D721Med (cell line): ENCODE measurements around the gene DDC.
"Not testable (repeated sequence)": the region's sequence is repeated elsewhere in the genome, so short reads cannot be mapped to it uniquely, and the experiment has no call there.

Experiments used
- DNase-seq: peaks from one replicate; pipeline ENCODE4 v3.0.0; 2011; ENCODE audit warnings: low spot score; ENCODE audit not compliant: insufficient read length
- FAIRE-seq: peaks from 2 replicates; lab custom pipeline; 2011; peaks lifted over from hg19 to GRCh38; lab: Jason Lieb, UNC
- TF ChIP-seq, protein P1 (sequence below): IDR thresholded peaks from 2 replicates; pipeline ENCODE4 v1.5.1; 2012; ENCODE audit warnings: mild to moderate bottlenecking, control low read depth; ENCODE audit not compliant: insufficient read depth; ENCODE audit errors: missing control alignments

The DDC gene

DNA sequence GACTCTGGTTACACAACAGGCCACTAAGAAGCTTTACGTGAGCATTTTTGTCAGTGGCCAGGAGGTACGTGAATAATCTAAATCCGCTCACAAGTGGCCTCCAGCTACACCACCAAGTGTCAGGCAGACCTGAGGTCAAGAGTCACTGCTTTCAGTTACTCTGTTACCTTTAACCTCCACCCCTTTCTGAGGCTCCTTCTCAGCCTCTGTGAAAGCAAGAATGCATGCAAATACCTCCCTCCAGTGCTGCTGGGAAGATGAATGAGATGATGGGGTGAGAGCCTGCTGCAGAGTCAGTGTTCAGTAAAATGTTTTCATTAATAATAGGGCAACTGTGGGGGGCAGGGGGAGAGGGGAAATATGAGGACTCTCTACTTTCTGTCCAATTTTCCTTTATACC lies 11.2 kb downstream of the DDC start:
- FAIRE-seq (no peak), DNase-seq (no peak)
- TF ChIP-seq, protein P1, sequence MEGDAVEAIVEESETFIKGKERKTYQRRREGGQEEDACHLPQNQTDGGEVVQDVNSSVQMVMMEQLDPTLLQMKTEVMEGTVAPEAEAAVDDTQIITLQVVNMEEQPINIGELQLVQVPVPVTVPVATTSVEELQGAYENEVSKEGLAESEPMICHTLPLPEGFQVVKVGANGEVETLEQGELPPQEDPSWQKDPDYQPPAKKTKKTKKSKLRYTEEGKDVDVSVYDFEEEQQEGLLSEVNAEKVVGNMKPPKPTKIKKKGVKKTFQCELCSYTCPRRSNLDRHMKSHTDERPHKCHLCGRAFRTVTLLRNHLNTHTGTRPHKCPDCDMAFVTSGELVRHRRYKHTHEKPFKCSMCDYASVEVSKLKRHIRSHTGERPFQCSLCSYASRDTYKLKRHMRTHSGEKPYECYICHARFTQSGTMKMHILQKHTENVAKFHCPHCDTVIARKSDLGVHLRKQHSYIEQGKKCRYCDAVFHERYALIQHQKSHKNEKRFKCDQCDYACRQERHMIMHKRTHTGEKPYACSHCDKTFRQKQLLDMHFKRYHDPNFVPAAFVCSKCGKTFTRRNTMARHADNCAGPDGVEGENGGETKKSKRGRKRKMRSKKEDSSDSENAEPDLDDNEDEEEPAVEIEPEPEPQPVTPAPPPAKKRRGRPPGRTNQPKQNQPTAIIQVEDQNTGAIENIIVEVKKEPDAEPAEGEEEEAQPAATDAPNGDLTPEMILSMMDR, result no peak

DNA sequence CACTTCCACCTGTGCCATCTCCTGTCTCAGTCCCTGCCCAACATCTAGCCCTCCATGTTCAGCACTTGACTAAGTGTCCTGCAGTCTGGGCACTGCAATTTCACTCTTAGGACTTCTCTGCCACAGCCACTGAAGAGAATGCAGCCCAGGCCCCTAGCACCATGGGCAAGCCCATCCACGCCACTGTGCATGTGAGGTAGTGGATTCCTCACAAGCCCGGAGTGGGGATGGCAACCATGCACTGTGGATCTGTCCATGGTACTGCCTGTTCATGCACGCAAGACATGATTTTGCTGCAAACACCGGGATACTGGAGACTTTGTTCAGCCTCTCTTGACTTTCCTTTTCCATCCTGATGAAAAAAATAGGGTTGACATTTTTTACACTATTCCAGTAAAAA lies 12.3 kb downstream of the DDC start:
- DNase-seq, result no peak
- TF ChIP-seq, protein P1, result no peak
- no peak for FAIRE-seq

DNA sequence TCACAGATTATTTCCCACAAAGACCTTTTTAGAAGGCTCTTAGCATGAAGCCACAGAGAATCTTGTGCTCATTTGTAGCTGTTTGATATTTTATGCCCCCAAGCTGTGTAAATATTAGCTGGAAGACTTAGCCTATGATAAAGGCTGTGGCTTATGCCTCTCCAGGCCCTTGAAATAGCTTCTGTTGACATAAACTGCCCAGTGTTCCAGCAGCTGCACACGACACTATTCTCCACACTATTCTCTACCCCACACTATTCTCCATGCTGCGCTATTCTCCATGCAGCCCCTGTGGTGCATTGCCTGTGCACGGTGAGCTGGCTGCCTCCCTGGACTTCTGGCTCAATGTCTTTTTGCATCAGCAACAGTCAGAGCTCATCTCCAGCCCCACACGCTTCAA lies 13.1 kb downstream of the DDC start:
- TF ChIP-seq, protein P1, result no peak
- FAIRE-seq (no peak), DNase-seq (no peak)

DNA sequence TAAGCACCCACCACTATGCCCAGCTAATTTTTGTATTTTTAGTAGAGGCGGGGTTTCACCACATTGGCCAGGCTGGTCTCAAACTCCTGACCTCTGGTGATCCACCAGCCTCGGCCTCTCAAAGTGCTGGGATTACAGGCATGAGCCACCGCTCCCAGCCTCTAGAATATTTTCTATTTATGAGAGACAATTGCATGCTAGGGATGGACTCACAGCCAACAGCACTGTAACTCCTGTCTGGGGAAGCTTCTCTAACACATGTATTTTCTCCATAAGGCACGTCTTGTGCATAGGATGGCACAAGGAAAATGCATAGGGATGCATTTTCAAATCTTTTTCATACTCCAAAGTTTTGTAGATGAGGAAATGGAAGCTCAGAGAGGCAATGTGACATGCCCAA lies 19.6 kb downstream of the DDC start:
- not testable (repeated sequence) for FAIRE-seq

DNA sequence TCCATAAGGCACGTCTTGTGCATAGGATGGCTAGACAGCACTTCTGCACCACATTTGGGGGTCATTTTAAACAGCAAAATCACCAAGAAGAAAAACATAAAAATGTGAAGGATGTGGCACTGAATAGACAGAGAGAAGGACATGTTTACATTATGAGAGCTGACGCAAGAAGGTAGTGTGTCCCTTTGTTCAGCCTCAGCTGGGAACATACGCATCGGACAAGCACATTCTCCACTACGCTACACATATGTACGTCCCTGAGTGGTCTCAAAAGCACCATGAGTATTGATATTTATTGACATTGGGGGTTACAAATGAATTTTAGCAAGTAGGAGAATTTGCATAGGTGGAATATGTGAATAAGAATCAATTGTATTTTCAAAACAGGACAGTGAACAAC lies 20.2 kb downstream of the DDC start:
- TF ChIP-seq, protein P1, result no peak
- FAIRE-seq (no peak), DNase-seq (no peak)

More for the DNA sequence above, 19.6 kb downstream of the DDC start:
- DNase-seq, result not testable (repeated sequence)

DNA sequence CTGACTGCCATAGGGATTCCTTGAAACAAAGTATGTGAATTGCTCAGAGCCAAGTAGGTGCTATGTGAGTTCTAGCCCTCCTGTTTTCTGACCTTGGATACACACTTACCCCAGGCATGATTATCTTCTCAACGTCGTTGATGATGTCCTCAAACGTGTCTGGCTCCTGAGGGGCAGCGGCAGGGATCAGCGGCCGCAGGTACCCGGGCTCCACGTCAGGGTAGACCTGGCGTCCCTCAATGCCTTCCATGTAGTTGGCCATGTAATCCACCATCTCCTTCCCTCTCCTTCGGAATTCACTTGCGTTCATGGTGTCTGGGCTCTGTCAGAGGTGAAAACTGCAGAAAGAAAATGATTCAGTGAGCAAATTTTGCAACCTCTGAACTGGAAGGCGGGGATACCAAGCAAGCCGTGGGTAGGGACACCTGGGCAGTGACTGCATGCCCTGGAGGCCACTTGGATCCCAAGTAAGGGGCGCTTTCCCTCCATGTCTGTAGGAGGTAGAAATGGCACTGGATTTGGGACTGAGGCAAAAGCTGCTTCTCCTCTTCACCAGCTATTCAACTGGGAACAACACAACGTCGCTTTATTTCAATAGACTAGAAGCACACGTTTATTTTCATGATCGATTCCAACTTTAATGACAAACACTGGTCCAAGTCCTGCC lies 21.3 kb downstream of the DDC start:
- FAIRE-seq (no peak), DNase-seq (no peak)
- TF ChIP-seq, protein P1, result no peak

DNA sequence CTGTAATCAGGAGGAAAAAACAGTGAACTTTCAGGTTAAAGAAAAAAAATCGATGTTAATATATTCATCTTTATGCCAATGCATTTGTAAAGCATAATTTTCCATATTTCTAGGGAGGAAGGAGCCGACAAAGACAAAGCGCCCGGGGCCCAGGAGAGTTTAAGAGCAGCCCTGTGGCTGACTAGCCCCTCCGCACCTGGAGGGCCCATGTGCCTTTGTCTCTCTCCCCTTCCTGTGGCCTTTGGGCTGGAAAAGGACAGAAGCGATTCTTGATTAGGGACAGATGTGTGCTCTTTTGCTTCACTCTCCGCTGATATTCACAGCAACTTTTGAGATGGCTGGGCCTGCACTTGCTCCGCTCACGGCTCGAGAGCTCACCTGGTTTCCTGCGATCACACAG lies 23.1 kb downstream of the DDC start:
- TF ChIP-seq, protein P1, result no peak
- no peak for DNase-seq
- FAIRE-seq, result no peak
